Ishikawa (cell line): ENCODE data around the gene TMEM208.

Experiments
- CEBPB ChIP-seq: IDR thresholded peaks from 2 replicates; pipeline ENCODE4 v1.6.1; 2012
- CREB1 ChIP-seq: IDR thresholded peaks from 2 replicates; pipeline ENCODE4 v1.6.1; 2012; ENCODE audit warnings: low read depth
- EGR1 ChIP-seq: IDR thresholded peaks from 2 replicates; pipeline ENCODE4 v1.6.1; 2012
- EP300 ChIP-seq: IDR thresholded peaks from 2 replicates; pipeline ENCODE4 v1.6.1; 2012; ENCODE audit warnings: borderline replicate concordance
- FOXM1 ChIP-seq: IDR thresholded peaks from 2 replicates; pipeline ENCODE4 v1.6.1; 2012; ENCODE audit warnings: low read depth, borderline replicate concordance
- MAX ChIP-seq: IDR thresholded peaks from 2 replicates; pipeline ENCODE4 v1.6.1; 2012
- NFIC ChIP-seq: IDR thresholded peaks from 2 replicates; pipeline ENCODE4 v1.6.1; 2012
- RAD21 ChIP-seq: IDR thresholded peaks from 2 replicates; pipeline ENCODE4 v1.6.1; 2012; ENCODE audit warnings: low read depth
- TAF1 ChIP-seq: IDR thresholded peaks from 2 replicates; pipeline ENCODE4 v1.6.1; 2012; ENCODE audit warnings: low read depth, mild to moderate bottlenecking
- TCF12 ChIP-seq: IDR thresholded peaks from 2 replicates; pipeline ENCODE4 v1.6.1; 2012; ENCODE audit warnings: low read depth
- TEAD4 ChIP-seq: IDR thresholded peaks from 2 replicates; pipeline ENCODE4 v1.6.1; 2012
- USF1 ChIP-seq: IDR thresholded peaks from 2 replicates; pipeline ENCODE4 v1.6.1; 2012
- YY1 ChIP-seq: IDR thresholded peaks from 2 replicates; pipeline ENCODE4 v1.6.1; 2012; ENCODE audit warnings: low read depth
- ZBTB7A ChIP-seq: IDR thresholded peaks from 2 replicates; pipeline ENCODE4 v1.6.1; 2012; ENCODE audit warnings: low read depth
- TF ChIP-seq, protein P1 (sequence below): IDR thresholded peaks from 2 replicates; pipeline ENCODE4 v1.6.1; 2012; ENCODE audit warnings: low read depth, mild to moderate bottlenecking

TMEM208 gene

GRCh38 chr16:67194260-67194659, 32.7 kb upstream of the TMEM208 start:
- no peak for TF ChIP-seq YY1
- no peak for TF ChIP-seq TAF1
- no peak for TF ChIP-seq MAX
- no peak for TF ChIP-seq EGR1
- TF ChIP-seq, protein P1, sequence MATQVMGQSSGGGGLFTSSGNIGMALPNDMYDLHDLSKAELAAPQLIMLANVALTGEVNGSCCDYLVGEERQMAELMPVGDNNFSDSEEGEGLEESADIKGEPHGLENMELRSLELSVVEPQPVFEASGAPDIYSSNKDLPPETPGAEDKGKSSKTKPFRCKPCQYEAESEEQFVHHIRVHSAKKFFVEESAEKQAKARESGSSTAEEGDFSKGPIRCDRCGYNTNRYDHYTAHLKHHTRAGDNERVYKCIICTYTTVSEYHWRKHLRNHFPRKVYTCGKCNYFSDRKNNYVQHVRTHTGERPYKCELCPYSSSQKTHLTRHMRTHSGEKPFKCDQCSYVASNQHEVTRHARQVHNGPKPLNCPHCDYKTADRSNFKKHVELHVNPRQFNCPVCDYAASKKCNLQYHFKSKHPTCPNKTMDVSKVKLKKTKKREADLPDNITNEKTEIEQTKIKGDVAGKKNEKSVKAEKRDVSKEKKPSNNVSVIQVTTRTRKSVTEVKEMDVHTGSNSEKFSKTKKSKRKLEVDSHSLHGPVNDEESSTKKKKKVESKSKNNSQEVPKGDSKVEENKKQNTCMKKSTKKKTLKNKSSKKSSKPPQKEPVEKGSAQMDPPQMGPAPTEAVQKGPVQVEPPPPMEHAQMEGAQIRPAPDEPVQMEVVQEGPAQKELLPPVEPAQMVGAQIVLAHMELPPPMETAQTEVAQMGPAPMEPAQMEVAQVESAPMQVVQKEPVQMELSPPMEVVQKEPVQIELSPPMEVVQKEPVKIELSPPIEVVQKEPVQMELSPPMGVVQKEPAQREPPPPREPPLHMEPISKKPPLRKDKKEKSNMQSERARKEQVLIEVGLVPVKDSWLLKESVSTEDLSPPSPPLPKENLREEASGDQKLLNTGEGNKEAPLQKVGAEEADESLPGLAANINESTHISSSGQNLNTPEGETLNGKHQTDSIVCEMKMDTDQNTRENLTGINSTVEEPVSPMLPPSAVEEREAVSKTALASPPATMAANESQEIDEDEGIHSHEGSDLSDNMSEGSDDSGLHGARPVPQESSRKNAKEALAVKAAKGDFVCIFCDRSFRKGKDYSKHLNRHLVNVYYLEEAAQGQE: no peak
- no peak for TF ChIP-seq CREB1
- no peak for TF ChIP-seq TEAD4
- TF ChIP-seq ZBTB7A: no peak
- TF ChIP-seq TCF12: no peak
- no peak for TF ChIP-seq CEBPB
- TF ChIP-seq RAD21: no peak
- no peak for TF ChIP-seq NFIC
- no peak for TF ChIP-seq EP300
- TF ChIP-seq USF1: no peak
- TF ChIP-seq FOXM1: no peak

DNA sequence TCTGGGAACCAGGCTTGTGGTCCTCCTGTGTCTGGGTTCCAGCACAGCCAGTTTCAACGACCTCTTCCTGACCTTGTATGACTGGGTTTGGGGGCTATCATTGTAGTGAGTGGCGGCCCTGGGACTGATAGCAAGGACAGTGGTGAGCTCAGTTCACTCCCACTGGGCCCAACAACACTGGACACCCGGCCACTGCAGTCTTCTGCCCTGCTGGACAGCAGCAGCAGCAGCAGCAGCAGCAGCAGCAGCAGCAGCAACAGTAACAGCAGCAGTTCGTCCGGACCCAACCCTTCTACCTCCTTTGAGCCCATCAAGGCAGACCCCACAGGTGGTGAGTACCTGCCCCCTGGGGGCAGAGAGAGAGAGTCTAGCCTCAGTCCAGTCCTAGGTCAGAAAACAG, 31.3 kb upstream of the TMEM208 start:
- no peak for TF ChIP-seq TEAD4
- TF ChIP-seq MAX: no peak
- no peak for TF ChIP-seq RAD21
- no peak for TF ChIP-seq USF1
- TF ChIP-seq YY1: no peak
- no peak for TF ChIP-seq FOXM1

DNA sequence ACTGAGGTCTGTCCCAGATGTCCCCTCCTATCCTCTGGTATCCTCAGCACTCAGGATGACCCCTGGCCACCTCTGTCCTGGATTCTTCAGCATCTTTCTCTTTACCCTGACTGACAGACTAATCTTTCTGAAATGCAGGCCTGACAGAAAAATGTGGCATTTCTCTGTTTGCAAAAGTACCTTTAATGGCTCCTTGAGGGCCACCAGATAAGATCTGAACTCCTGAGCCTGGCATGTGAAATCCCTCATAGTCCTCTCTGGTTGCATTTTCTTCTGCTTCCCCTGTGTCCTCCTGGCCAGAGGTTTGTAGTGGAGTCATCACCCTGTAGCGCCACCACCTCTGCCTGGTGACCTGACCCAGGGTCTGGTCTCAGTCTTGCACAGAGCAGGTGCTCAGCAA, 30.0 kb upstream of the TMEM208 start:
- TF ChIP-seq EGR1 (no peak), TAF1 (no peak), EP300 (no peak), MAX (no peak), RAD21 (no peak), CREB1 (no peak), NFIC (no peak), TCF12 (no peak), YY1 (no peak), TEAD4 (no peak), FOXM1 (no peak), USF1 (no peak), CEBPB (no peak), ZBTB7A (no peak)
- TF ChIP-seq, protein P1: no peak

DNA sequence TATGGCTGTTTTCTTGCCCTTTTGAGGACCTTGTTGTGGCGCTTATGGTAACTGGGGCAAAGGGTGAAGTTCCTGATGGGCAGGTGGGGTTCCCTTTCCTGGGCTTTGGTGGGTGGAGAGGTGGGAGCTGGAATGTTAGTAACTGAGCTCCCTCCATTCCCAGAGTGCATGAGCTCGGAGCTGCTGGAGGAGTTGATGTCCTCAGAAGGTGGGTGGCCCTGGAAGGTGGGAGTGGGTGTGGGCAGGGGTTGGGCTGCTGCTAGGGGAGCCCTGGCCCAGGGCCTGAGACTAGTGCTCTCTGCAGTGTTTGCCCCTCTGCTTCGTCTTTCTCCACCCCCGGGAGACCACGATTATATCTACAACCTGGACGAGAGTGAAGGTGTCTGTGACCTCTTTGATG, 29.2 kb upstream of the TMEM208 start:
- TF ChIP-seq CEBPB: no peak
- no peak for TF ChIP-seq ZBTB7A
- TF ChIP-seq CREB1: no peak
- no peak for TF ChIP-seq EP300
- TF ChIP-seq MAX: no peak
- TF ChIP-seq EGR1: no peak
- no peak for TF ChIP-seq RAD21
- no peak for TF ChIP-seq FOXM1
- no peak for TF ChIP-seq USF1
- no peak for TF ChIP-seq TEAD4
- no peak for TF ChIP-seq TCF12
- no peak for TF ChIP-seq NFIC
- TF ChIP-seq TAF1: no peak
- TF ChIP-seq, protein P1: no peak
- no peak for TF ChIP-seq YY1
